ENCODE data around the gene LRRC4C. TPM values are rescaled to one million over a fixed set of nuclear protein-coding genes. Genes with fewer than 3 reads are reported as not detected.

LRRC4C gene
- total RNA-seq = under 0.01 TPM in 1 of 2 replicates, not detected in the other

GRCh38 chr11:41459465-41460401, at the start of gene LRRC4C:
TSS of gene LRRC4C (minus strand) at chr11:41459652.

Data from endothelial cell of coronary artery (primary cell).